HG03025 (cell line): Measurements from ENCODE around the gene FBXO31.
"Not testable (repeated sequence)": the region's sequence is repeated elsewhere in the genome, so short reads cannot be mapped to it uniquely, and the experiment has no call there.

ENCODE experiments used
- ATAC-seq: cut with Tn5 transposase; IDR thresholded peaks from one replicate; pipeline ENCODE4 v1.9.1; 2021; ENCODE audit warnings: mild to moderate bottlenecking, moderate library complexity; ENCODE audit not compliant: unreplicated experiment, low FRiP score

Gene FBXO31

DNA sequence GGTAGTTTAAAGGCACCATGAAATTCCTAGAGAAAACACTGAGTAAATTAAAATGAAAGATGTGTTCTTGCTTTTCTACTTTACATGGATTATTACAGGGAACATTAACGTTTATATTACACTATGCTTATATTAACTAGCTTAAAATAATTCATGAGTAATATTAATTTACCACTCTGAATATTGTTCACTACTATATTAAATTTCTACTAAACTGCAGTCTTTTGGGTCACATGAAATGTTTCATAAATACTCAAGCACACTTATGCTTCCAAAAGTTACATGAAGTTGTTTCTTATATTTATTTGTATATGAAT is 5.2 kb upstream of the FBXO31 start:
- ATAC-seq = no peak

GRCh38 chr16:87387942-87388817 is 4.6 kb upstream of the FBXO31 start:
- peak; percentile 47 for ATAC-seq

DNA sequence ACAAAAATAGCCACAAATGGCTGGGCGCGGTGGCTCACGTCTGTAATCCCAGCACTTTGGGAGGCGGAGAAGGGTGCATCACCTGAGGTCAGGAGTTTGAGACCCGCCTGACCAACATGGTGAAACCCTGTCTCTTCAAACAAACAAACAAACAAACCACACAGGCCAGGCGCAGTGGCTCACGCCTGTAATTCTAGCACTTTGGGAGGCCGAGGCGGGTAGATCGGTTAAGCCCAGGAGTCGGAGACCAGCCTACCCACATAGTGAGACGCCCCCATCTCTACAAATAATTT is 1.2 kb upstream of the FBXO31 start:
- not testable (repeated sequence) for ATAC-seq

DNA sequence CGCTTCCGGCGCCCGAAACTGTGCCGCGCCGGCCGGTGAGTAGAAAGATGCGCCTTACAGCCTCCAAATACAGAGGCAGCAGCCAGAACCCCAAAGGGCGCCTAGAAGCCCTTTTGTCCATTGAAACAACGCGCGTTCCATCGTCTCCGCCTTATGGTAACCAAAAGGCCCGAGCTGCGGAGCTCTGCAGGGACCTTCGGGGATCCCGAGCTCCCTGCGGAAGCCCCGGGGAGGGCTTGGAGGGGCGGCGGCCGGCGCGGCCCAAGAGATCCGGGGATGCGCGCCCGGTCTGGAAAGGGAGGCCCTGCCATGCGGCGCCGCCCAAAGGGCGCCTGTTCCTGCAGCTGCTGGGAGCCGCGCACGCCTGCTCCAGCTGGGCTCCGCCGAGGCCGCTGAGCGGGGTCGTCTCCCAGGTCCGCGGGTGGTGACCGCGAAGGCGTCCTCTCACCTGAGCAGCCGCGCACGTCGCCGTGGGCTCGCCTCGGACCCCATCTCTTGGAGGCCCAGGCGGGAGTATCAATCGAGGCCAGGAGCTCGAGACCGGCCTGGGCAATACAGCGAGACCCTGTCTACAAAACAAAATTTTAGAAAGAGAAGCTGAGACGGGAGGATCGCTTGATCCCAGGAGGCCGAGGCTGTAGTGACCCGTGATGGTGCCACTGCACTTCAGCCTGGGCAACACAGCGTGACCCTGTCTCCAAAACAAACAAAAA is 742 bp upstream of the FBXO31 start:
- peak; percentile 10 for ATAC-seq

DNA sequence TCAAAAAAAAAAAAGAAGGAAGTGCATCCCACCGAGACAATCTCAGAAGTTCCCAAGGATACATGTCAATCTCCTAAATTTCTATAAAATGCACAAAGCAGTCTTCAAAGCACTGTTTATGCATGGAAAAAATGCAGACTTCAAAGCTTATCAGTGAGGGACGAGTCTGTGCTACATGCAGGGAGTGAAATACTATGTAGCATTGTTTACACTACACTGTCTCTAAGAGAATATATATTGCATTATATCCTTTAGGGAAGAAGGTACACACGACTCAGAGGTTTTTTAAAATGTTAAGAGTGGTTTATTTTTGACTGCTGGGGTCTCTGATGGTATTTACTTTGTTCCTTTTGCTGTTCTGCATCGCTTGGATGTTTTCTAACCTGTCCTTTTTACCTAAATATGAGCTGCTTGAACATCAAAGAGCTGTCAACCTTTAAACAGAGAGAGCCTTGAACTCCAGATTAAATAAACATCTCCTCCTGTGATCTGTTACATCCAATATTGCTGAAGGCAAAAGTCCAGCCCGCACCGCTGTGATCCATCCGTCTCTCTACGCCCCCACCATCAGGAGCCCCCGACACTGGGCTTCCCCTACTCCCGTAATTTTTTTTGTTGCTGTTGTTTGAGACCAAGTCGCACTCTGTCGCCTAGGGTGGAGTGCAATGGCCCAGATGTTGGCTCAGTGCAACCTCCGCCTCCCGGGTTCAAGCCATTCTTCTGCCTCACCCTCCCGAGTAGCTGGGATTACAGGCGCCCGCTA is 1.4 kb downstream of the FBXO31 start:
- no peak for ATAC-seq

DNA sequence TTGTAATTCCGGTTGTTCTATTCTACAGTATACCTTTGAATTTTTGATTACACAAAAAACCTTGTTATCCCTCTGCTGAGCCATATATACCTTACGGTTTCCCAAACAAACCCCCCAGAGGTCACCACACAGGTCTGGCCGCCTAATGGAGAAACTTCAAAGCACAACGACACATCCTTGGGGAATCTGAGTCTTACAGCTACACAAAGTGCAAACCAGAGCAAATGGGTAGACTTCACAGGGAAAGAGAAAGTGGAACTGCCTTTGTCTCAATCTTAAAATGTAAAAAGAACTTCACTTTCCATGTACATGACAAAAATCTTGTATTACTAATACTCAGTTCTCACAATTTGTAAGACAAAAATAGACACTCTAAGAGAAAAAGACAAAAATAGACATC is 2.7 kb downstream of the FBXO31 start:
- ATAC-seq = no peak

DNA sequence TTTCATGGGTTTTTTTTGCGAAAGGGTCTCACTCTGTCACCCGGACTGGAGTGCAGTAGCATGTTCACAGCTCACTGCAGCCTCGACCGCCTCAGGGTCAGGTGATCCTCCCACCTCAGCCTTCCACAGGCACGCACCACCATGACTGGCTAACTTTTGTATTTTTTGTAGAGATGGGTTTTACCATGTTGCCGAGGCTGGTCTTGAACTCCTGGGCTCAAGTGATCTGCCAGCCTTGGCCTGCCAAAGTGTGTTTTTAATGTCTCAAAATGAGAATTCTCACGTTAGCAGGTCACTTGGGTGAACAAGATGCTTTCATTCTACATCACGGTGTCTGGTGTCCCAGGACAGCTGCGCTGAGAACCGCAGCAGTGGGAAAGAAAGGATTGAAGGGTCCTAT is 3.2 kb downstream of the FBXO31 start:
- ATAC-seq = no peak

DNA sequence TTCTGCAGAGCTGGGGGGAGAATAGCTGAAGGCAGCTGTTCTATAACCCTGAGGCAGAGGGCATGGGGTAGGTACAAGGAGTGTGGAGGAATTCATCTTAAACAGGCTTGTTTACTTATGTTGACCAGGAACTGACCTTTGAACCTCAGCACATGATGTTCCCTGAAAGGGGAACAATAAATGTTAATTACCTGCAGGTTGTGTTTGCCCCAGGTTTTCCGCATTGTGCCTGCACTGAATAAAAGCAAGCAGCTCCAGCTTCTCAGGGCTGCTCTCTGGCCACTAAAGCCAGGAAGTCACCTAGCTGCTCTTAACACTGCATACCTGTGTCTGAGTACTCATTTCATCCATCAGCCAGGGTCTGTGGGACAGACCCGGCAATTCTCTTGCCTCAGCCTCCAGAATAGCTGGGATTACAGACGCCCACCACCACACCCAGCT is 4.2 kb downstream of the FBXO31 start:
- ATAC-seq = not testable (repeated sequence)

- ATAC-seq = no peak
Observed at GRCh38 chr16:87376660-87377059, 6.9 kb downstream of the FBXO31 start.

DNA sequence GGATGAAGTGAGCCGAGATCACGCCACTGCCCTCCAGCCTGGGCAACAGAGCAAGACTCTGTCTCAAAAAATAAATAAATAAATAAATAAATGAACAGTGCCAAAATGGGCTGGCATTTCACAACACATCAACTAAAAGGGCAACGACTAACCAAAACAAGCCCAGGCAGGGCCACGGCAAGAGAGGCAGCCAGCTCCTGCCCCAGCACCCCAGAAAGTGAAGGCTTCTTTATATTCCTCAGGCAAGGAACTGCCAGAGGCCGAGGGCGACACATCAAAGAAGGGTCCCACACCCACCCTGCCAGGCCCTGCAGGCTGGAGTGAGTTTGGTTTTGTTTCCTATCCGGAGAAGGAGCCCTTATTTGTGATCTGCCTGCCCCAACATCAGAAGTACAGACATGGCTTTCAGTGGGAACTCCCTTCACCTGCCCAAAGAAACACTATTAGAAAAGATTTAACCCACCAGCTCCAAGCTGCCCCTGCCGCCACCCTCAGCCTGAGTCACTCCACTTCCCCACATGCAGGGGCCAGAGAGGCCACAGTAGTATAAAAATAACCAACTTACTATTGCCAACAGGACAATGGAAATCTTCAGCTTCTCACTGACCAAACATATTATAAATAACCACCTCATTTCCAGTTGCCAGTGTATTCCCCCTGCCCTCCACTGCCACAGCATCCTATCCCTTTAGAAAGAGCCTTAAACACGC is 8.0 kb downstream of the FBXO31 start:
- no peak for ATAC-seq

GRCh38 chr16:87374313-87374712 is 9.3 kb downstream of the FBXO31 start:
- ATAC-seq = no peak

- no peak for ATAC-seq
Observed at GRCh38 chr16:87372305-87372704, 11.3 kb downstream of the FBXO31 start.

DNA sequence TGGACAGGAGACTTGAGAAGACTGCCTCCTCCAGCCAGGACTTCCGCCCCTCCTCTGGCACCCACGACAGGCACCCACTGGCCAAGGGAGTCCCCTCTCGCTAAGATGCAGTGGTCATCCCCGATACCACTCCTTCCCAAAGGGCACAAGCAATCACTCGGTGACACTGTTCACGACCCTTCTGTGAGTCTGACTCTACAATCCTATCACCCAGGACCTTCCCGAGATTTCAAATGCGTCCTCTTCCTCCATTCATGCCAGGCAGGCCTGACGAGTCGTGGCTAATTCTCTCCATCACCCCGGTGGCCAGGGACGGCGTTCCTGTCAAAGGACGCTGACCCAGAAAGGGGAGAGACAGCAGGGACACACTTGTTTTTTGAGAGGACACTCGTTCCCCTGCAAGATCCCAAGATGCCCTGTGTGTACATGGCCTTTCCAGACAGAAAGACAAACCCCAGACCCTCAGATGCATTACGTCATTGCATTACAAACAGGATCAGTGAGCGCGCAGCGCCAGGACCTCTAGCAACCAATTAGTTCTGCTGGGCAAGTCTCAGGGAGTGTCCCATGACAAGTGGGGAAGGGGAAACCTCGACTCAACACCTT is 12.2 kb downstream of the FBXO31 start:
- ATAC-seq = no peak

- ATAC-seq = no peak
Observed at GRCh38 chr16:87369796-87370719, 13.5 kb downstream of the FBXO31 start.

GRCh38 chr16:87369117-87369765 is 14.3 kb downstream of the FBXO31 start:
- no peak for ATAC-seq

GRCh38 chr16:87368029-87368770 is 15.4 kb downstream of the FBXO31 start:
- ATAC-seq = no peak

DNA sequence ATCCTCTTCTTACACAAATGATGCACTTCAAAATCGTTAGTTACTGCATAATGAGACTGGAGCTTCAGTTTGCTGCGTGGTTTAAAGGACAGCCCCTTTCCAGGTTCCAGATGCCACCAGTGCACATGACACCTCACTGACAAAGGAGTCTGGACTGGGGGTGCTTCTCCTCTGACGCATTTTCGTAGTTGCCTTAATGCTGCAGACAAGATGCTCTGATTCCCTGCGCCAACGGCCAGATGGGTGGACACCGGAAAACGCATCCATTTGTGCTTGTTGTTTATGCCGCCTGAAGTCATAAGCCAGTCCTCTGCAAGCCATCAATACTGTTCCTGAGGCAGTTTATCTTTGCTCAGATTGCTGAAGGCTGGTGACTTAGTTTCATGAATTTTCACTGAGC is 16.0 kb downstream of the FBXO31 start:
- ATAC-seq = no peak

- no peak for ATAC-seq
Observed at GRCh38 chr16:87366930-87367329, 16.6 kb downstream of the FBXO31 start.
